A673 (cell line): ENCODE measurements around the gene PFKFB3.

Experiments used
- CTCF ChIP-seq: fragments of 300-800, 200-600 bp; sonication (generic); conservative IDR thresholded peaks from 2 replicates; pipeline ENCODE4 v1.5.1; 2017; ENCODE audit warnings: low read depth, mild to moderate bottlenecking, antibody characterized with exemption, low read length, moderate library complexity, mixed read lengths
- EZH2 ChIP-seq: fragments of 200-600 bp; sonication (generic); IDR thresholded peaks from 2 replicates; pipeline ENCODE4 v1.6.1; 2017; ENCODE audit warnings: borderline replicate concordance, low read depth, mild to moderate bottlenecking, mixed read lengths, antibody characterized with exemption, low read length; ENCODE audit not compliant: poor library complexity, severe bottlenecking

- TF ChIP-seq CTCF: no peak
- no peak for TF ChIP-seq EZH2
Measured at GRCh38 chr10:6229746-6230145, 27.0 kb downstream of the PFKFB3 start.
